GM18511 (cell line): ENCODE results near the gene PPFIBP1.

ENCODE experiments used
- ATAC-seq: cut with Tn5 transposase; IDR thresholded peaks from one replicate; pipeline ENCODE4 v1.9.1; 2021; ENCODE audit warnings: mild to moderate bottlenecking, moderate library complexity; ENCODE audit not compliant: unreplicated experiment

PPFIBP1 gene

GRCh38 chr12:27523642-27524493, at the start of gene PPFIBP1:
PPFIBP1 (plus strand) TSS chr12:27524206; CDS start chr12:27633397, 109,191 bp downstream.
- ATAC-seq, result peak; percentile 92

GRCh38 chr12:27474344-27474743, 49.7 kb upstream of the PPFIBP1 start:
- no peak for ATAC-seq

- ATAC-seq, result no peak
Observed at GRCh38 chr12:27477049-27477448, 47.0 kb upstream of the PPFIBP1 start.

- no peak for ATAC-seq
Observed at GRCh38 chr12:27478949-27479348, 45.1 kb upstream of the PPFIBP1 start.

- no peak for ATAC-seq
Observed at GRCh38 chr12:27480016-27480415, 44.0 kb upstream of the PPFIBP1 start.

GRCh38 chr12:27486961-27487360, 37.0 kb upstream of the PPFIBP1 start:
- no peak for ATAC-seq

- ATAC-seq, result no peak
Observed at GRCh38 chr12:27488479-27488878, 35.5 kb upstream of the PPFIBP1 start.

- ATAC-seq, result no peak
Observed at GRCh38 chr12:27491226-27491625, 32.8 kb upstream of the PPFIBP1 start.

GRCh38 chr12:27493260-27493940, 30.6 kb upstream of the PPFIBP1 start:
- no peak for ATAC-seq

GRCh38 chr12:27497446-27497845, 26.6 kb upstream of the PPFIBP1 start:
- ATAC-seq, result no peak

GRCh38 chr12:27498149-27498548, 25.9 kb upstream of the PPFIBP1 start:
- no peak for ATAC-seq

- no peak for ATAC-seq
Observed at GRCh38 chr12:27498761-27499160, 25.2 kb upstream of the PPFIBP1 start.

GRCh38 chr12:27499377-27499776, 24.6 kb upstream of the PPFIBP1 start:
- ATAC-seq, result no peak

- ATAC-seq, result no peak
Observed at GRCh38 chr12:27500546-27500945, 23.5 kb upstream of the PPFIBP1 start.

GRCh38 chr12:27502021-27502435, 22.0 kb upstream of the PPFIBP1 start:
- ATAC-seq, result no peak

GRCh38 chr12:27504507-27504906, 19.5 kb upstream of the PPFIBP1 start:
- no peak for ATAC-seq

GRCh38 chr12:27505109-27505508, 18.9 kb upstream of the PPFIBP1 start:
- ATAC-seq, result no peak

- ATAC-seq, result no peak
Observed at GRCh38 chr12:27505761-27506160, 18.2 kb upstream of the PPFIBP1 start.

- ATAC-seq, result no peak
Observed at GRCh38 chr12:27506645-27507189, 17.3 kb upstream of the PPFIBP1 start.

- no peak for ATAC-seq
Observed at GRCh38 chr12:27508736-27509431, 15.1 kb upstream of the PPFIBP1 start.

GRCh38 chr12:27511031-27511722, 12.8 kb upstream of the PPFIBP1 start:
- no peak for ATAC-seq
